GM12891 (cell line): ENCODE results near the gene KIAA1328.

Experiments
- PAX5 ChIP-seq: IDR thresholded peaks from 2 replicates; pipeline ENCODE4 v1.6.1; 2011; ENCODE audit warnings: low read length, moderate library complexity, mild to moderate bottlenecking; ENCODE audit not compliant: insufficient read depth, severe bottlenecking
- POLR2A ChIP-seq: IDR thresholded peaks from 2 replicates; pipeline ENCODE4 v1.6.1; 2011; ENCODE audit warnings: low read depth, low read length, control low read depth
- POLR2AphosphoS5 ChIP-seq: IDR thresholded peaks from 2 replicates; pipeline ENCODE4 v1.6.1; 2011; ENCODE audit warnings: low read depth, low read length, control low read depth
- TAF1 ChIP-seq: IDR thresholded peaks from 2 replicates; pipeline ENCODE4 v1.6.1; 2011; ENCODE audit warnings: low read depth, low read length, control low read depth

GRCh38 chr18:37242826-37243560, 414.1 kb downstream of the KIAA1328 start:
- TF ChIP-seq POLR2AphosphoS5 (no peak), POLR2A (no peak), TAF1 (no peak), PAX5 (no peak)
